ENCODE results near the gene ETNK2. TPM values are rescaled to one million over a fixed set of nuclear protein-coding genes. Genes with fewer than 3 reads are reported as not detected.

The ETNK2 gene
- total RNA-seq, 2 experiments from 2014 or later: 1.6 to 1.9 TPM

DNA sequence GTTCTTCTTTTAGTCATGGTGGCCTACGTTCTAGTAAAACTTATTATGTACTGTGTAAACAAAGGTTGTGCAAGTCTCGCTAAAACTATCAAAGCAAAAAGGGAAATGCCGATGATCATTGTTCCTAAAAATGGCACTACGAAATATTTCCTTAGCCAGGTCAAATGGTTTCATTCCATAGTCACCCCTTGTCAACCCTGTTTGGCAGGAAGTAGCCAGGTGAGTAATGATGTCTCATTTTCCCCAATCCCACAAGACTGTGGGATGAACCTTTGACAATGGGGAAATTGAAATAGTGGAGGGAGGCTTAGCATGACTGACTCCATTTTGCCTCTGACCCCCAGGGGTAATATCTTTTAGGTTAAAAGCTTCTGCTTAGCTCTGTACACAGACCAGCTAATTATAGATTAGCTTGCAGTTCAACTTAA is 19.9 kb upstream of the ETNK2 start:
- peaks cover 7% of the 10 kb centered on the region for H3K27me3 Mint-ChIP-seq
- H3K4me3 Mint-ChIP-seq: no peak overlapping the region
- no peak overlapping the region for H3K27ac Mint-ChIP-seq
- ChIA-PET POLR2A (no interaction called here), CTCF (interaction anchor here (2.0 to 2.6 kb wide), 2 partner anchors 9 to 36 kb away, joined by 5 to 9 read pairs; no protein-coding TSS in a partner anchor)
- peaks cover 46% of the 10 kb centered on the region for H3K9me3 Mint-ChIP-seq
- no peak for DNase-seq
- intact Hi-C loops (cut with micrococcal nuclease): no loop called here
- peaks cover 11% of the 10 kb centered on the region for H3K36me3 Mint-ChIP-seq
- no peaks in the 10 kb centered on the region for H3K4me1 Mint-ChIP-seq (ENCODE audit: low read depth)

DNA sequence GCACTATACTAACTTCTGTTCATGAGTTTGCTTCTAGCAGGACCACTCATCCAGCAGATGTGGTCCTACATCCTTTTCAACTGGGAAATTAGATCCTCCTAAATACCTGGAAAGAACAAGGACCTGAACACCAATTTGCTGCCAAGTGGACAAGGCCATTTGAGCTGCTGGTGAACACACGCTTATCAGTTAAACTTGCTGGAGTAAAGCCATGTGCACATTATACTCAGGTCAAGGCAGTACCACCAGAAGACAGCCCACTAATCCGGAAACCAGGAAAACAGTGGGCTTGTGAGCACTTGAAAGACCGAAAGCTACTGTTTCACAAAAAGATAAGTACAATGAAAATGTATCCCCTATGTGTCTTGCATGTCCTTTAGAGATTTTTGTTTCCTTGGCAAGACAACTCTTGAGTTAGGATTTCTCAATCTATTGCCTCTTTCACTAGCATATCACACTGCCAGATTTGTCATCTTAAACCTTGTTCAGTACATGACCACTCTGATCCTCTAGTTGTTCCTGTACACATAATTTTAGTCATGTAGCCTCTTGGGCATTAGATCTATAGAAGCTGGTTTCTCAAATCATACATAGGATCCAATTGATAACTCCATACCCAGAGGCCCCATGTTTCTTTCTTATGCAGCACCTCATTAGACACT is 18.8 kb upstream of the ETNK2 start:
- H3K4me1 Mint-ChIP-seq (ENCODE audit: low read depth): no peaks in the 10 kb centered on the region
- no peak for DNase-seq
- intact Hi-C loops (cut with micrococcal nuclease): no loop called here
- no peak overlapping the region for H3K27ac Mint-ChIP-seq
- ChIA-PET POLR2A (no interaction called here), CTCF (interaction anchor here (2.6 kb wide), 1 partner anchor 8 kb away, joined by 9 read pairs; no protein-coding TSS in a partner anchor)
- H3K36me3 Mint-ChIP-seq: peaks cover 11% of the 10 kb centered on the region
- peaks cover 7% of the 10 kb centered on the region for H3K27me3 Mint-ChIP-seq
- no peak overlapping the region for H3K4me3 Mint-ChIP-seq
- peaks cover 46% of the 10 kb centered on the region for H3K9me3 Mint-ChIP-seq

DNA sequence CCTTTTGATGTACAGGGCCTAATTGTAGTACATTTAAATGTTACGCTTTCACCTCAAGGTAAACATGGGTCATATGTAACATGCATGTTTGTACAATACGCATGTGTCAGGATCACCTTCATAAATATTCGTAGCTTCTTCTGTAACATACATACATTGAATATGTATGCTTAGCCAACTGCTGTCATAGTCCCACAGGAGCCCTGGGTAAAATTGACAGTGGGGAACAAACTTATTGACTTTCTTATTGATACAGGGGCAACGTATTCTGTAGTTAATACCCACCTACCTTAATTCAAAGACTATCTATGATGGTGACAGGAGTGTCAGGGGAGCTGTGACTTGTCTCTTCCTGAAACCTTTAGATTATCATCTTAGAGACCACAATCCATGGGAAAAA is 18.0 kb upstream of the ETNK2 start:
- peaks cover 46% of the 10 kb centered on the region for H3K9me3 Mint-ChIP-seq
- H3K4me1 Mint-ChIP-seq (ENCODE audit: low read depth): no peaks in the 10 kb centered on the region
- DNase-seq: no peak
- ChIA-PET POLR2A (no interaction called here), CTCF (interaction anchor here (0.7 to 8.7 kb wide), 2 partner anchors 37 to 229 kb away, joined by 3 to 68 read pairs; no protein-coding TSS in a partner anchor)
- H3K4me3 Mint-ChIP-seq: no peak overlapping the region
- intact Hi-C loops (cut with micrococcal nuclease): no loop called here
- H3K36me3 Mint-ChIP-seq: peaks cover 11% of the 10 kb centered on the region
- peaks cover 7% of the 10 kb centered on the region for H3K27me3 Mint-ChIP-seq
- no peak overlapping the region for H3K27ac Mint-ChIP-seq

DNA sequence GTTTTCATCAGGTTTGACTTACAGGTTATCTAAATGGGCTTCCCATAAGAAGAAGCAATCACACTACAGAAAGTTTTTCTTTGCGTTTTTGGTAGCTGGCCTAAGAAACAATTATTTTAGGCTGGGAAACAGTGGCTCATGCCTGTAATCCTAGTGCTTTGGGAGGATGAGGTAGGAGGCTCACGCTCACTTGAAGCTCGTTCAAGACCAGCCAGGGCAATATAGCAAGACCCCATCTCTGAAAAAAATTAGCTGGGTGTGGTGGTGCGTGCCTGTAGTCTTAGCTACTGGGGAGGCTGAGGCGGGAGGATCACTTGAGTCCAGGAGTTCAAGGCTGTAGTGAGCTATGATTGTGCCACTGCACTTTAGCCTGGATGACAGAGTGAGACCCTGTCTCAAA is 15.9 kb upstream of the ETNK2 start:
- intact Hi-C loops (cut with micrococcal nuclease): no loop called here
- CTCF ChIA-PET: interaction anchor here (0.6 to 8.7 kb wide), 5 partner anchors 39 to 640 kb away, joined by 3 to 90 read pairs (median 68); partner anchors contain the start of gene PLEKHA6
- peaks cover 5% of the 10 kb centered on the region for H3K27me3 Mint-ChIP-seq
- no peak for DNase-seq
- H3K4me1 Mint-ChIP-seq (ENCODE audit: low read depth): no peaks in the 10 kb centered on the region
- H3K9me3 Mint-ChIP-seq: peaks cover 46% of the 10 kb centered on the region
- POLR2A ChIA-PET: no interaction called here
- H3K36me3 Mint-ChIP-seq: peaks cover 11% of the 10 kb centered on the region
- no peak overlapping the region for H3K4me3 Mint-ChIP-seq
- no peak overlapping the region for H3K27ac Mint-ChIP-seq

DNA sequence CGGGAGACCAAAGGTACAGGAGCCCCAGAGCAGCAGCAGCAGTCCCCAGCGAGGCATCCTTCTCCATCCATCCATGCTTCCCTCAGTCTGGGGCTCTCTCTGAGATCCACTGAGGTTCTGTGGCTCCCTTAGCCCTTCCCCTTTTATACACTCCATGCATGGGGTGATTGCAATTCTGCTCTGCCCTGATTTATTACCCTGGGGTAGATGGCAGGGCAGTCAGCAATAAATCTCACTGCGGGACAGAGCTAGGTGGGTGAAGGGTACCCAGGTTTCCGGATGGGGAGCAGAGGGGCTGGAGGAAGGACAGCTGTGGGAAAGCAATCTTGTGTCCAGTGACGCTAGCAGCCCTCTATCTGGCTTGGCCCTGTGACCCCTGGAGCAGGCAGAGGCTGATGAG is 14.4 kb upstream of the ETNK2 start, which contains the start of gene REN:
TSS of gene REN (minus strand) at position 119 of the 400 bp plus-strand sequence. CDS start at position 75, 44 bp downstream.
- no peak within 1 kb of the TSS for H3K27ac Mint-ChIP-seq
- H3K4me1 Mint-ChIP-seq (ENCODE audit: low read depth): no peaks in the 10 kb centered on the region
- peaks cover 6% of the 10 kb centered on the region for H3K27me3 Mint-ChIP-seq
- H3K4me3 Mint-ChIP-seq: no peak within 1 kb of the TSS
- H3K36me3 Mint-ChIP-seq: peaks cover 7% of the 10 kb centered on the region
- intact Hi-C loops (cut with micrococcal nuclease): no loop called here
- DNase-seq: no peak
- peaks cover 33% of the 10 kb centered on the region for H3K9me3 Mint-ChIP-seq
- ChIA-PET CTCF (interaction anchor here (1.2 to 8.7 kb wide), 5 partner anchors 40 to 232 kb away, joined by 3 to 90 read pairs (median 68); partner anchors contain the start of gene PLEKHA6), POLR2A (no interaction called here)

DNA sequence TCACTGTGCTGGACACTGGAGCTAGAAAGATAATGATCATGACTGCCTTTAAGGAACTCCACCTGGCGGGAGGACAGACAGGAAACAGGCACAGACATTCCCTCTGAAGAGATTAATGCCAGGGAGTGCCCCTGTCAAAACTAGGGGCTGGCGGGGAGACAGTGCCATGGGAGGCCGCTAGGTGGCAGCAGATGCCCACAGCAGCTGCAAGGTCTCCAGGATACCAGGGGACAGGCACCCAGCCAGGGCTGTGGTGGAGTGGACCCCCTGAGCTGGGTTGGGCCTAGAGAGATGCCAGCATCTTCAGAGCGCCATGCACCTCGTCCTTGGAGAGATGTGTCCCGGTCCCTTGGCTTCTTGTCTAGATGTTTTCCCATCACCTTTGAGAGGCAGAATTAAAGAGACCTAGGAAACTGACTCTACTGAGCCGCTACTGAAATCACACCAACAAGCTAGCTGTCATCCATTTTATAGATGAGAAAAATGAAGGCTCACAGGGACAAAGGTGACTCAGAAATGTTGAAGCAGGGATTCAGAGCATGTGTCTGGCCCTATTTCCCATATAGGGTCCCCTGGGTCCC is 10.7 kb upstream of the ETNK2 start:
- DNase-seq: peak; percentile 86
- no peak overlapping the region for H3K4me3 Mint-ChIP-seq
- CTCF ChIA-PET: interaction anchor here (0.6 to 8.7 kb wide), 40 partner anchors 8 to 609 kb away, joined by 3 to 90 read pairs (median 4); partner anchors contain the start of genes GOLT1A and PLEKHA6
- H3K36me3 Mint-ChIP-seq: no peaks in the 10 kb centered on the region
- H3K4me1 Mint-ChIP-seq (ENCODE audit: low read depth): no peaks in the 10 kb centered on the region
- peaks cover 5% of the 10 kb centered on the region for H3K9me3 Mint-ChIP-seq
- no peak overlapping the region for H3K27ac Mint-ChIP-seq
- POLR2A ChIA-PET: no interaction called here
- peaks cover 6% of the 10 kb centered on the region for H3K27me3 Mint-ChIP-seq
- intact Hi-C loops (cut with micrococcal nuclease): loop anchor here (1.0 to 2.0 kb wide), 4 partner anchors 45 to 340 kb away; no protein-coding TSS in a partner anchor

DNA sequence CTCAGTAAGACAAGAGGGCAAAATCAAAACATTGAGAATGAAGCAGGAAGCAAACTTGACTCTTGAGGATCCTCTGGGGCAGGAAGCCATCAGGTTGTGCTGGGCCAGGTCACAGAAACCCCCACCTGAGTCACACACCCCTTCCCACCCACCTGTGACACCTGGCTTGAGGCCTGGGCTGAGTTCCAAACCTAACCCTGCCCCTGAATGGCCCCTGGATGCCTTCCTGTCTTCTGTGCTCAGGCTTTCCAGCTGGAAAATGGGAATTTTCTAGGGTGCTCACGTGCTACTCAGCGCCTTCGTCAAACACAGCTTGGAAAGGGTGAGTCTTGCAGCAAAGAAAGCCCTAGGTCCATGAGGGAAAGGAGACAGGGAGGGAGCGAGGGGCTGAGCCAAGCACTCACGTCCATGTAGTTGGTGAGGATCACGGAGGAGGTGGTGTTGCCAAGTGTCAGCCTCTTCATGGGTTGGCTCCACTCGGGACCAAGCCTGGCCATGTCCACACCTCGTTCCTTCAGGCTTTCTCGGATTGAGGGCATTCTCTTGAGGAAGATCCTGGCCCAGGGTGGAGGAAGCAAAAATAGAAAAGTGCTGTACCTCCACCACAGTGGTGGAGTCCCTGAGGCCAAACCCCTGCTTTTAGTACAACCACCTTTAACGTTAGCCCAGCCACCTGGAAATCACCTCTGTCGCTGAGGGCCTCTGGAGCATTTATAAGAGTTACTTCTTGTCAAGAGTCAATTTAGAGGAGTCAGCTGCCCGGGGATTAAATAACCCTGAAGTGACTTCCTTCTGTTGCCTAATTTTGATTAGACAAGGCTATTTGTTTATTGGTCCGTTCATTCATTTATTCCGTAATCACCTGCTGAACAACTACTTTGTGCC is 10.0 kb upstream of the ETNK2 start:
- Mint-ChIP-seq H3K36me3 (no peaks in the 10 kb centered on the region), H3K27me3 (peaks cover 6% of the 10 kb centered on the region), H3K4me1 (ENCODE audit: low read depth) (no peaks in the 10 kb centered on the region), H3K27ac (no peak overlapping the region), H3K9me3 (no peaks in the 10 kb centered on the region), H3K4me3 (no peak overlapping the region)
- intact Hi-C loops (cut with micrococcal nuclease): loop anchor here (1.0 to 2.0 kb wide), 4 partner anchors 45 to 341 kb away; no protein-coding TSS in a partner anchor
- CTCF ChIA-PET: interaction anchor here (0.6 to 8.7 kb wide), 25 partner anchors 10 to 330 kb away, joined by 3 to 90 read pairs (median 4); partner anchors contain the start of gene PLEKHA6
- DNase-seq: no peak
- POLR2A ChIA-PET: no interaction called here

DNA sequence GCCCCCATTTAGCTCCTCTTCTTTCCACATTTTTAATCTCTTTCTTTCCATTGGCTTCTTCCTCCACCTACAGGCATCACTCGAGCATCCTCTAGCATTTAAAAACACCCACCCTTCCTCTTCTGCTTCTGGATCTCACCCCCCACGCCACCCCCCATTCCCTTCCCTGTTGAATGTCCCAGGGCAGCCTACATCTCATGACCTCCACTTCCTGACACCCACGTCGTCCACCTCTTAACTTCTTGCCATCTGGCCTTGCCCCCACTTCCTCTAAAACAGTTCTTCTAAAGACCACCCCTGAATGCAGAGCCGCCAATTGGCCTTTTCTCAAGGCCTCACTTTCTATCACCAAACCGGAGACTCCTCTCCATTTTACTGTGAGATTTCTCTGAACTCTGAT is 6.1 kb upstream of the ETNK2 start:
- no peak for DNase-seq
- ChIA-PET CTCF (interaction anchor here (1.0 to 3.2 kb wide), 3 partner anchors 49 to 649 kb away, joined by 3 to 21 read pairs (median 7); no protein-coding TSS in a partner anchor), POLR2A (no interaction called here)
- H3K4me1 Mint-ChIP-seq (ENCODE audit: low read depth): no peaks in the 10 kb centered on the region
- no peak overlapping the region for H3K4me3 Mint-ChIP-seq
- H3K36me3 Mint-ChIP-seq: no peaks in the 10 kb centered on the region
- H3K27ac Mint-ChIP-seq: no peak overlapping the region
- H3K27me3 Mint-ChIP-seq: peaks cover 2% of the 10 kb centered on the region
- no peaks in the 10 kb centered on the region for H3K9me3 Mint-ChIP-seq
- intact Hi-C loops (cut with micrococcal nuclease): no loop called here

DNA sequence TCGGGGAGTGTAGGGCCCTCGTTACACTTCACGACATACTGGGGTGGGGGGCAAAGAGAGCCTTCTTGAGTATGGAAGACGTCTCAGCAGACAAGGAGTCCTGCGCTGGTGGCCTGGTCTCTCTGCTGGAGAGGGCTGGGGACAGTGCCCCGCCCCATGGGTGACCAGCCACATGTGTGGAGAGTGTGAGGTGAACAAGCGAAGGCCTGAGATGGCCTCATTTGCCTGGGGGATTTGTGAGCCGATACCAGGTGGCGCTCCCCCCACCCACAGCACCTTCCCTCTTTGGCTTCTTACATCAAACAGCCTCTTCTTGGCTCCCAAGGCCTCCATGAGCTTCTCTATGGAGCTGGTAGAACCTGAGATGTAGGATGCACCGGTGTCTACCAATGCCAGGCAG is 4.0 kb upstream of the ETNK2 start:
- Mint-ChIP-seq H3K4me1 (ENCODE audit: low read depth) (peaks cover 3% of the 10 kb centered on the region), H3K27me3 (no peaks in the 10 kb centered on the region), H3K9me3 (no peaks in the 10 kb centered on the region), H3K27ac (no peak overlapping the region), H3K4me3 (no peak overlapping the region), H3K36me3 (no peaks in the 10 kb centered on the region)
- CTCF ChIA-PET: no interaction called here
- intact Hi-C loops (cut with micrococcal nuclease): no loop called here
- DNase-seq: no peak
- POLR2A ChIA-PET: interaction anchor here (0.7 kb wide), 1 partner anchor 18 kb away, joined by 3 read pairs; no protein-coding TSS in a partner anchor

DNA sequence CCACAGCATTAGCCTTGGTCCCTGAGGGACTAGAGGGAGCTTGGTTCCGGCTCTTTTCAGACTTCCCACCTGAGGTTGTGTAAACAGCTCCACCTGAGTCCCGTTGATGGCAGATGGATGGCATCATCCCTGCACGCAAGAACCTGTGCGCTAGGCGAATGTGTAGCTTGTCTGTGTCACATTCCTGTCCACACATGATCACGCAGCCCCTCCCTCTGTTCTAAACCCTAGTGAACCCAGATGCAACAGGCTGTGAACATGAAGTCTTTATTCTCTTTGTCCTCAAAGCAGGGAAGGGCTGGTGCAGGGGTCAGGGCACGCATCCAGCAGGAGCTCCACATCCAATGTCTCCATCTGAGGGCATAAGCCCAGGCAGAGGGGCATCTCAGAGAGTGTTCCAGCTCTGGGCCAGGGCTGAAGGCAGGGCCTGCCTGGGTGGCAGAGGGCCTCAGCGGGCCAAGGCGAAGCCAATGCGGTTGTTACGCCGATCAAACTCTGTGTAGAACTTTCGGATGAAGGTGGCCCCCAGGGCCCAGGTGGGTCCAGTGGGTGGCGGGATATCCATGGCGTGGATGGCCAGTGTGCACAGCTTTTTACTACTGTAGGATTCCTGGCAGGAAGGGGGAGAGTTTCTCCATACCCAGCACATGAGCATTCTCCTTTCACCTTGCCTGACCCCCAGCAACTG is 2.9 kb upstream of the ETNK2 start:
- Mint-ChIP-seq H3K4me1 (ENCODE audit: low read depth) (peaks cover 3% of the 10 kb centered on the region), H3K27ac (no peak overlapping the region), H3K9me3 (no peaks in the 10 kb centered on the region), H3K27me3 (no peaks in the 10 kb centered on the region), H3K4me3 (no peak overlapping the region), H3K36me3 (no peaks in the 10 kb centered on the region)
- intact Hi-C loops (cut with micrococcal nuclease): no loop called here
- ChIA-PET CTCF (interaction anchor here (1.1 to 1.7 kb wide), 3 partner anchors 9 to 244 kb away, joined by 5 to 7 read pairs (median 5); no protein-coding TSS in a partner anchor), POLR2A (no interaction called here)
- no peak for DNase-seq

DNA sequence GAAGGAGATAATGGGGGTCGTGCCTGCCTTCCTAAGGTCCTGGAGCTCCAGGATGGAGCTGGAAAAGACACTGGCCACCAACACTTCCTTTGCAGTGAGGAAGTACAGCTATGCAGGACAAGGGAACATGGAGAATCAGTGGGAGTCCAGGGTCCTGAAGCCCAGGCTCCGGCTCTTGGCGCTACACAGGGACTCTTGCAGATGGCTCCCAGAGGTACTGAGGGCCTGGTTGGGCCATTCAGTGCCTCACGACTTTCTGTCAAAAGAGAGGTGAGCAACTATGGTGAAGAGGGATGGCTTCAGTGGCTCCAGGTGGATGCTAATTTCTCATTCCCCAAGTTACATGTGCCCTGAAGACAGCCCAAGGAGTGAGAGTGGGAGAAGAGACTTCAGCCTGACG is 1.8 kb upstream of the ETNK2 start:
- Mint-ChIP-seq H3K27ac (no peak overlapping the region), H3K9me3 (no peaks in the 10 kb centered on the region), H3K4me1 (ENCODE audit: low read depth) (peaks cover 3% of the 10 kb centered on the region), H3K4me3 (no peak overlapping the region), H3K36me3 (no peaks in the 10 kb centered on the region), H3K27me3 (no peaks in the 10 kb centered on the region)
- ChIA-PET CTCF (interaction anchor here (1.7 to 1.9 kb wide), 2 partner anchors 9 to 245 kb away, joined by 5 to 8 read pairs; no protein-coding TSS in a partner anchor), POLR2A (no interaction called here)
- DNase-seq: no peak
- intact Hi-C loops (cut with micrococcal nuclease): no loop called here
